A673 (cell line): ENCODE results near the gene SLC38A3. TPM values are rescaled to one million over a fixed set of nuclear protein-coding genes. Genes with fewer than 3 reads are reported as not detected.

Experiments
- BruUV-seq: library from RNA; stranded (reverse); fragments of 400-500 nt; replicated peaks from 2 replicates; lab custom pipeline; 2021; lab: Mats Ljungman, UMichigan
- CTCF ChIA-PET: fragments of 300-600 bp; sonication (Branson Sonifier 250); formaldehyde crosslinking; loops from one replicate; lab custom pipeline; 2022; ENCODE audit warnings: antibody characterized with exemption; lab: Charles Lee
- POLR2A ChIA-PET: fragments of 300-600 bp; sonication (Branson Sonifier 250); formaldehyde crosslinking; loops from one replicate; lab custom pipeline; 2022; ENCODE audit warnings: antibody characterized with exemption; ENCODE audit not compliant: low non-redundant PET; lab: Charles Lee
- DNase-seq: peaks from one replicate; pipeline ENCODE4 v3.0.0-alpha.2; 2015; ENCODE audit warnings: low spot score
- H3K27ac ChIP-seq: fragments of 200-600 bp; sonication (generic); 2 replicates; pipeline ENCODE4 v1.5.1; 2016; ENCODE audit warnings: mixed run types, low read depth, mild to moderate bottlenecking, mixed read lengths, antibody characterized with exemption, low read length; ENCODE audit not compliant: poor library complexity, severe bottlenecking
- H3K27me3 ChIP-seq: fragments of 200-600 bp; sonication (generic); replicated peaks from 2 replicates; pipeline ENCODE4 v1.6.1; 2017; ENCODE audit warnings: mixed run types, low read depth, mild to moderate bottlenecking, mixed read lengths, antibody characterized with exemption, low read length; ENCODE audit not compliant: insufficient read depth, poor library complexity
- H3K36me3 ChIP-seq: fragments of 200-600 bp; sonication (generic); 2 replicates; pipeline ENCODE4 v1.6.1; 2016; ENCODE audit warnings: mixed run types, mild to moderate bottlenecking, mixed read lengths, antibody characterized with exemption, low read length; ENCODE audit not compliant: insufficient read depth, poor library complexity, severe bottlenecking
- H3K4me1 ChIP-seq: fragments of 200-600 bp; sonication (generic); 2 replicates; pipeline ENCODE4 v1.6.1; 2017; ENCODE audit warnings: mixed run types, mild to moderate bottlenecking, mixed read lengths, antibody characterized with exemption, low read length; ENCODE audit not compliant: insufficient read depth, poor library complexity, severe bottlenecking
- H3K4me3 ChIP-seq: fragments of 200-600 bp; sonication (generic); 2 replicates; pipeline ENCODE4 v1.5.1; 2016; ENCODE audit warnings: low read depth, mixed run types, mild to moderate bottlenecking, mixed read lengths, low read length; ENCODE audit not compliant: poor library complexity, severe bottlenecking
- H3K9me3 ChIP-seq: fragments of 200-600 bp; sonication (generic); 2 replicates; pipeline ENCODE4 v1.6.1; 2016; ENCODE audit warnings: mixed run types, low read depth, mild to moderate bottlenecking, mixed read lengths, antibody characterized with exemption, low read length; ENCODE audit not compliant: poor library complexity, severe bottlenecking
- CTCF ChIP-seq: fragments of 300-800, 200-600 bp; sonication (generic); conservative IDR thresholded peaks from 2 replicates; pipeline ENCODE4 v1.5.1; 2017; ENCODE audit warnings: low read depth, mild to moderate bottlenecking, antibody characterized with exemption, low read length, moderate library complexity, mixed read lengths
- EZH2 ChIP-seq: fragments of 200-600 bp; sonication (generic); IDR thresholded peaks from 2 replicates; pipeline ENCODE4 v1.6.1; 2017; ENCODE audit warnings: borderline replicate concordance, low read depth, mild to moderate bottlenecking, mixed read lengths, antibody characterized with exemption, low read length; ENCODE audit not compliant: poor library complexity, severe bottlenecking
- intact Hi-C: fragments of 100-400 bp; cut with micrococcal nuclease; formaldehyde crosslinking; loops from one replicate; pipeline ENCODE4 v1.10.0; 2022; ENCODE audit not compliant: unreplicated experiment
- total RNA-seq: library from RNA; stranded (reverse); gene quantifications from 2 replicates; pipeline ENCODE4 v1.2.3, GENCODE V29; 2021

Gene SLC38A3
- total RNA-seq, 1 experiment from 2014 or later, result not detected

DNA sequence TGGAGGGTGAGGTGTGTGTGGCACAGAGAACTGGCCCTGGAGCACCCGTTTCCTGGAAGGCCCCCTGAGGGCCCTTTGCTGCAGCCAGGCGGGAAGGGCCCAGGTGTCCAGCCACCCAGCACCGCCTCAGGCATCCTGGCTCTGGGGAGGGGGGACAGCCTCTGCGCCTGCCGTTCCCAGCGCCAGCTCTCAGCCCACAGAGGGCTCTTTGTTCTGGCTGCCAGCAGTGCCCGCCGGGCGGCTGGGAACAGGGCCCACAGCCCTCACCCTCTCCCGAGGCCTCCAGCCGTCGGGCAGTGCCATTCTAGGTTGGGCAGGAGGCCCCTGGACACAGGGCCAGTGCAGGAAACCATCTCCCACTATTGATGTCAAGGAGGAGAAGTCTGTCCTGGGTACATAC lies 8.3 kb downstream of the SLC38A3 start:
- Histone ChIP-seq H3K9me3 (no peaks in the 10 kb centered on the region), H3K27ac (no peak overlapping the region), H3K4me1 (no peaks in the 10 kb centered on the region), H3K27me3 (no peaks in the 10 kb centered on the region), H3K4me3 (no peak overlapping the region), H3K36me3 (no peaks in the 10 kb centered on the region)
- TF ChIP-seq CTCF, result no peak
- TF ChIP-seq EZH2, result no peak
- CTCF ChIA-PET, result no interaction called here
- no TSS peak for BruUV-seq
- POLR2A ChIA-PET, result no interaction called here
- no peak for DNase-seq
- intact Hi-C loops, result no loop called here

- no TSS peak for BruUV-seq
- intact Hi-C loops, result no loop called here
- H3K9me3 ChIP-seq, result no peaks in the 10 kb centered on the region
- H3K4me1 ChIP-seq, result no peaks in the 10 kb centered on the region
- no peak overlapping the region for H3K27ac ChIP-seq
- no peak for TF ChIP-seq EZH2
- TF ChIP-seq CTCF, result no peak
- POLR2A ChIA-PET, result no interaction called here
- no peak for DNase-seq
- H3K4me3 ChIP-seq, result no peak overlapping the region
- H3K36me3 ChIP-seq, result no peaks in the 10 kb centered on the region
- CTCF ChIA-PET, result no interaction called here
- no peaks in the 10 kb centered on the region for H3K27me3 ChIP-seq
These were observed 9.8 kb downstream of the SLC38A3 start for GRCh38 chr3:50214824-50215223.

GRCh38 chr3:50215529-50215928 lies 10.5 kb downstream of the SLC38A3 start:
- H3K9me3 ChIP-seq, result no peaks in the 10 kb centered on the region
- no TSS peak for BruUV-seq
- ChIA-PET CTCF (no interaction called here), POLR2A (no interaction called here)
- H3K27ac ChIP-seq, result no peak overlapping the region
- H3K4me1 ChIP-seq, result no peaks in the 10 kb centered on the region
- no peak overlapping the region for H3K4me3 ChIP-seq
- TF ChIP-seq EZH2, result no peak
- TF ChIP-seq CTCF, result no peak
- DNase-seq, result no peak
- H3K27me3 ChIP-seq, result no peaks in the 10 kb centered on the region
- H3K36me3 ChIP-seq, result no peaks in the 10 kb centered on the region
- intact Hi-C loops, result no loop called here
